NT2/D1 (cell line): ENCODE data around the gene SRCIN1.

Experiments used
- YY1 ChIP-seq: IDR thresholded peaks from 2 replicates; pipeline ENCODE4 v1.6.1; 2011; ENCODE audit not compliant: insufficient read length, insufficient read depth
- ZNF274 ChIP-seq: IDR thresholded peaks from 2 replicates; pipeline ENCODE4 v1.6.1; 2011; ENCODE audit warnings: mild to moderate bottlenecking, low read depth, low read length

DNA sequence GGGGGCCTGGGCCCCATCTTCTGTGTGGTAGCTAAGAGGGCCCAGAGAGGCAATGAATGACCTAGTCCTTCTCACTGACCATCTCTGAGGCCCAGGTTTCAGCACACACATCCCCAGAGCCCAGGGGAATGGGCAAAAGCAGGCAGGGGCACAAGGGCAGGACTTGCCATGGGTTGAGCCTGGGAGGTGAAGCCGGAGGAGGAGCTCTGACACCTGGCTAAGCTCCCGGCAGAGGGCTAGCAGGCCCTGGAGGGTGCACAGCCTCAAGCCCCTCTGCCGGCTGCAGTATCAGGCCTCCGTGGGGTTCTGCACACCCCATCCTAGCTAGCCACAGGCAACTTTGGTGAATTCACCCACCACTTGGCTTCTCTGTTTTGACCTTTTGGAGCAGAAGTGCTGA is 5.3 kb downstream of the SRCIN1 start:
- TF ChIP-seq ZNF274 (no peak), YY1 (no peak)
